Right atrium auricular region (tissue), 2 donors: Measurements from ENCODE around the gene BEST3. TPM values are rescaled to one million over a fixed set of nuclear protein-coding genes. Genes with fewer than 3 reads are reported as not detected.
A peak's percentile ranks its signal among the peaks of the same experiment; 100 is the strongest.
"Not testable (repeated sequence)": the region's sequence is repeated elsewhere in the genome, so short reads cannot be mapped to it uniquely, and the experiment has no call there.

ENCODE experiments used
- DNase-seq: peaks from one replicate; pipeline ENCODE4 v3.0.0-alpha.2; 2019; ENCODE audit warnings: low spot score
- H3K27ac ChIP-seq, 2 donors: fragments of 200-600 bp; sonication (generic); 1 replicate in 1 of 2; 2 replicates in 1 of 2; pipeline ENCODE4 v1.5.1; 2016 to 2019
- H3K27me3 ChIP-seq, 2 donors: fragments of 200-600 bp; sonication (generic); one replicate each; pipeline versions ENCODE4 v1.5.1 to v1.6.0; 2017 to 2019
- H3K36me3 ChIP-seq: fragments of 200-600 bp; sonication (generic); one replicate; pipeline ENCODE4 v1.5.1; 2016
- H3K4me1 ChIP-seq, 2 donors: fragments of 200-600 bp; sonication (generic); one replicate each; pipeline versions ENCODE4 v1.5.1 to v1.6.0; 2017 to 2019
- H3K4me3 ChIP-seq, 2 donors: fragments of 200-600 bp; sonication (generic); 1 replicate in 1 of 2; 2 replicates in 1 of 2; pipeline ENCODE4 v1.5.1; 2017 to 2019; ENCODE audit warnings: mild to moderate bottlenecking in 1 of 2, moderate library complexity in 1 of 2
- H3K9me3 ChIP-seq, 2 donors: fragments of 200-600 bp; sonication (generic); one replicate each; pipeline ENCODE4 v1.5.1; 2019
- total RNA-seq, 2 donors: library from RNA; depleted of rRNA; stranded (reverse); fragments of >200 nt; gene quantifications; one replicate each; pipeline ENCODE4 v1.1.0, GENCODE V29; 2016
- TF ChIP-seq, protein P1 (sequence below), 2 donors: fragments of 200-600 bp; sonication (generic); IDR thresholded peaks; one replicate each; pipeline ENCODE4 v1.5.1; 2019; ENCODE audit warnings: antibody characterized with exemption in 2 of 2

Gene BEST3
- total RNA-seq, 2 donors from 2014 or later: 1.4 TPM; not detected in 1

DNA sequence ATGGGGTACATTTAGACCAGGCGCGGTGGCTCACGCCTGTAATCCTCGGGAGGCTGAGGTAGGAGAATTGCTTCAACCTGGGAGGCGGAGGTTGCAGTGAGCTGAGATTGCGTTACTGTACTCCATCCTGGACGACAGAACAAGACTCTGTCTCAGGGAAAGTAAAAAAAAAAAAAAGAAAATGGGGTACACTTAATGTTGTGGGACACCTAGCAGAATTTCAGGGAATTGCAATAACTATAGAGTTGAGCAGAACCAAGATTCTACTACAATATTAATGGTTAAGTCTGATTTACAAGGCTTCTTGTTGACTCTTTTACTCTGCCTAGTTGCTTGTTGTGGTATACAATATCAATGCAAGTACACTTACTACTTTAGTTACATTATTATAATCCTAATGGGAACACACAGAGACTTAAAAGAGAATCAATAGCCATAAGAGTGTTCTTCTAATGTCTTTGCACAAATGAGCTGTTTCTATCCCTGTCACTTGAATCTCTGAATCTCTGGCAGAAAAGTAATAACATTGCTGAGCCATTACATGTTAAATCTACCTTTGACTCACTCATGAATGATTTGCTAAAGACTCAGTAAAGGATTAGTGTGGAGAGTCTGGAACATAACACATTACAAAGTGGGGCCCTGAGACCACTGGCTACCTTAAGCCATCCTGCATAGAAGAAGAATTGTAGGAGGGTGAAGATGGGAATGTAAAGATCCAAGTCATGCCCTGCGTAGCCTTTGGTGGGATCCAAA, 22.7 kb downstream of the BEST3 start:
- Histone ChIP-seq H3K4me3 (no peak overlapping the region), H3K27me3 (no peaks in the 10 kb centered on the region), H3K27ac (no peak overlapping the region), H3K36me3 (no peaks in the 10 kb centered on the region), H3K9me3 (no peaks in the 10 kb centered on the region), H3K4me1 (no peaks in the 10 kb centered on the region)
- DNase-seq: no peak
- TF ChIP-seq, protein P1, sequence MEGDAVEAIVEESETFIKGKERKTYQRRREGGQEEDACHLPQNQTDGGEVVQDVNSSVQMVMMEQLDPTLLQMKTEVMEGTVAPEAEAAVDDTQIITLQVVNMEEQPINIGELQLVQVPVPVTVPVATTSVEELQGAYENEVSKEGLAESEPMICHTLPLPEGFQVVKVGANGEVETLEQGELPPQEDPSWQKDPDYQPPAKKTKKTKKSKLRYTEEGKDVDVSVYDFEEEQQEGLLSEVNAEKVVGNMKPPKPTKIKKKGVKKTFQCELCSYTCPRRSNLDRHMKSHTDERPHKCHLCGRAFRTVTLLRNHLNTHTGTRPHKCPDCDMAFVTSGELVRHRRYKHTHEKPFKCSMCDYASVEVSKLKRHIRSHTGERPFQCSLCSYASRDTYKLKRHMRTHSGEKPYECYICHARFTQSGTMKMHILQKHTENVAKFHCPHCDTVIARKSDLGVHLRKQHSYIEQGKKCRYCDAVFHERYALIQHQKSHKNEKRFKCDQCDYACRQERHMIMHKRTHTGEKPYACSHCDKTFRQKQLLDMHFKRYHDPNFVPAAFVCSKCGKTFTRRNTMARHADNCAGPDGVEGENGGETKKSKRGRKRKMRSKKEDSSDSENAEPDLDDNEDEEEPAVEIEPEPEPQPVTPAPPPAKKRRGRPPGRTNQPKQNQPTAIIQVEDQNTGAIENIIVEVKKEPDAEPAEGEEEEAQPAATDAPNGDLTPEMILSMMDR (IDR thresholded peaks at IDR 0.05): no peak

DNA sequence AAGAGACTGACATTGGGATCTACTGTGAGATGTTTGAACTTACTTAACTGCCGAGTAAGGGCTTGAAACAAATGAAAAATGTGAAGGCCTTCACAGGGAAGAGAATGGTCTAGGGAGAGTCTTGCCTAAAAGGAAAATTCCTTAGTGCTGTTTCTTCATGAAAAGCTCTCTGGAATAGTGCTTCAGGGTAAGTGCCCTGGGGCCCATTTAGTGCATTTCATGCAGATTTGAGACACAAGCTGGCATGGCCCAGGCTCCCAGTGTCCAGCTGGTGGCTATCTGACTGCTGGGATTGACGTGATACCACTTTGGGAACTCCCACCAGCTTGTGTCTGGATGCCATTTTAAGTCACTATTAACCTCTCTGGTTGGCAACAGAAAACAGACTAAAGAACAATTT, 26.9 kb downstream of the BEST3 start:
- H3K27ac ChIP-seq: no peak overlapping the region
- no peaks in the 10 kb centered on the region for H3K36me3 ChIP-seq
- no peaks in the 10 kb centered on the region for H3K4me1 ChIP-seq
- H3K9me3 ChIP-seq: no peaks in the 10 kb centered on the region
- H3K27me3 ChIP-seq: no peaks in the 10 kb centered on the region
- TF ChIP-seq, protein P1 (IDR thresholded peaks at IDR 0.05): no peak
- no peak for DNase-seq
- H3K4me3 ChIP-seq: no peak overlapping the region

DNA sequence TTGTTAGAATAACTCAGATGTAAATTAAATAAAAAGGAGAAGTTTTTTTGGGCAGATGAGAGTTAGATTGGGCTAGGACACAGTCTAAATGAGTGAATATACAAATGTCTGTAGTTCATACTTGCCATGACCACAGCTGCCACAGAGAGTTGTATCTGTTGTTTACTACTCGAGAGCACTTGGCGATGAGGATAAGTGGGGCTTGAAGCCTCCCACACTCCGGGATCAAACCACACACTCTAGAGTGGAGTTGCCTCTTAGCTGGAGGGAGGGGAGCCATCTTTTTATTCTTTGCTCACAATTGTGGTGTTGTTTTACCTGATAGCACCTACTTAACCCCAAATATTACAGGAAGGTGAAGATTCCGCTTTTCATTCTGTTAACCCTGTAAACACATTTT, 27.5 kb downstream of the BEST3 start:
- Histone ChIP-seq H3K4me1 (no peaks in the 10 kb centered on the region), H3K4me3 (no peak overlapping the region), H3K36me3 (no peaks in the 10 kb centered on the region), H3K9me3 (no peaks in the 10 kb centered on the region), H3K27me3 (no peaks in the 10 kb centered on the region), H3K27ac (no peak overlapping the region)
- DNase-seq: no peak
- TF ChIP-seq, protein P1 (IDR thresholded peaks at IDR 0.05): no peak

DNA sequence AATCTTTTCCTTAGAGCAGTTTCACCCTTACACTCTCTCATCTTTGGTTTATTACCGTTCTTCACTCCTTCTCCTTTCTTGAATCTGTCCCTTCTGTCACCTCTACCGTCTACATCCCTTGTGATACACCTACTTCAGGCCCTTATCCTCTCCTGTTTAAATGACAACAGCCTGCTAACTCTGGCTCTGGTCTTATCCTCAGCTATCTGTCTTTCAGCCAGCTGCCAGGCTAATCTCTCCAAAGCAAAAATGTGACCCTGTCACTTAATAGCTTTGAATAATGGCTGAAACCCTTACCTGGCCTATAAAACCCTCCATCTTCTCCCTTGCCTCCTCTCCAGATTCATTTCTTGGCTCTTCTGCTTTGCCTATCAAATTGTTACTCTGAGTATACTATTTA, 32.3 kb downstream of the BEST3 start:
- TF ChIP-seq, protein P1 (IDR thresholded peaks at IDR 0.05): no peak
- peaks cover 0 to under 1% of the 10 kb centered on the region in 2 donors for H3K4me1 ChIP-seq
- DNase-seq: no peak
- no peak overlapping the region for H3K4me3 ChIP-seq
- no peaks in the 10 kb centered on the region for H3K36me3 ChIP-seq
- no peaks in the 10 kb centered on the region for H3K27me3 ChIP-seq
- no peak overlapping the region for H3K27ac ChIP-seq
- no peaks in the 10 kb centered on the region for H3K9me3 ChIP-seq

DNA sequence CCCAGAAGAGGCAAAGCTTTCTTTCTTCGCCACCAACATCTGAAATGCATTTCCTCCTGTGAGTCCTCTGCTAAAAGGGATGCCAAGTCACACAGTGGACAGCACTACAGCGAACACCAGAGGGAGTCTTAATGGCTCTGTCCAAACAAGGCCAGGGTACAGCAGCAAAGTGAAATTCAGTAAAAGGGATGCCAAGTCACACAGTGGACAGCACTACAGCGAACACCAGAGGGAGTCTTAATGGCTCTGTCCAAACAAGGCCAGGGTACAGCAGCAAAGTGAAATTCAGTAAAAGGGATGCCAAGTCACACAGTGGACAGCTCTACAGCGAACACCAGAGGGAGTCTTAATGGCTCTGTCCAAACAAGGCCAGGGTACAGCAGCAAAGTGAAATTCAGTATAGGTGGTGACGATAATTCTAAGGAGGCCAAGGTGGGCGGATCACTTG, 34.1 kb downstream of the BEST3 start:
- TF ChIP-seq, protein P1 (IDR thresholded peaks at IDR 0.05): peak in 1 of 2 donors; percentile 53
- not testable (repeated sequence) for H3K27ac ChIP-seq, H3K27me3 ChIP-seq, H3K4me3 ChIP-seq, H3K4me1 ChIP-seq, H3K36me3 ChIP-seq, H3K9me3 ChIP-seq
- DNase-seq: peak; percentile 23

DNA sequence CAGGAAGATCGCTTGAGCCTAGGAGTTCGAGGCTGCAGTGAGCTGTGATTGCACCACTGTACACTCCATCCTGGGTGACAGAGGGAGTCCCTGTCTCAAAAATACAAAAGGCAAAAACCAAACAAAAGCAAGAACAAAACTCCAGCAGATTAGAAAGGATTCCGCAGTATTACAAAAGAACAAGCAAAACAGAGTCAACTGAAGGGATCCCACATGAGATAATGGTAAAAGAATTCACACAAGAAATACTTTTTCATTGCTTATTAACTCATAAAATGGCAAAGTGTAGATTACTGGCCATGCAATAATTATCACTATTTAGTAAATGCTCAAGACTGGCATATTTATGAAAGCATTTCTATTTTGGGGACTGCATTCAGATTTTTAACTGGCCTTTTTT, 35.4 kb downstream of the BEST3 start:
- Histone ChIP-seq H3K4me1 (peaks cover 0 to 8% of the 10 kb centered on the region in 2 donors), H3K27me3 (no peaks in the 10 kb centered on the region), H3K27ac (no peak overlapping the region), H3K36me3 (no peaks in the 10 kb centered on the region), H3K4me3 (no peak overlapping the region), H3K9me3 (no peaks in the 10 kb centered on the region)
- TF ChIP-seq, protein P1 (IDR thresholded peaks at IDR 0.05): no peak
- DNase-seq: no peak
